Upper lobe of left lung (tissue), 4 donors: ENCODE results near the gene CEP63.

Experiments used
- CTCF ChIP-seq, 6 experiments: fragments of 450-650 bp in 4 of 6; fragments of 200-600 bp in 2 of 6; sonication (generic) in 2 of 6; IDR thresholded peaks; one replicate each; pipeline ENCODE4 v1.5.1; 2016 to 2019; ENCODE audit warnings: antibody characterized with exemption in 6 of 6
- POLR2A ChIP-seq, 4 donors: fragments of 450-650 bp; IDR thresholded peaks; one replicate each; pipeline ENCODE4 v1.5.1; 2016 to 2017; ENCODE audit warnings: antibody characterized with exemption in 4 of 4, mild to moderate bottlenecking in 2 of 4

DNA sequence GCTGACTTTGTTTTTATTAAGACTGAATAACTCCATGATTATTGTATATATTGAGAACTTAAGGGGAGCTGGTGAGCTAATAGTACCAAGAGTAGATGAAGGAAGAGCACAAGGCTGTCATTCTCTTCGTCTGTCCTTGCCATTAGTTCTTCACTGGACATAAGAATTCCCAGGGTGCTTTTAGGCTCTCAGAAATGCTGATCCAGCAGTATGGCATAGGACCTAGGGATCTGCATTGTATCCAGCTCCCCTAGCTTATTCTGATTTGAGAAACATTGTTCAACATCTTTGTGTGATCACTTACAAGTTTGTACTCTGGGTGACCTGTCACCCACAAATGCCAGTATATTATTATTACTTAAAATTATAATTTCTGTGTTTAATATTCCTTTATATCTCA, 47.6 kb downstream of the CEP63 start:
- no peak for TF ChIP-seq CTCF (IDR thresholded peaks at IDR 0.05)
- no peak for TF ChIP-seq POLR2A (IDR thresholded peaks at IDR 0.05)
